ENCODE data around the gene C5orf15. TPM values are rescaled to one million over a fixed set of nuclear protein-coding genes. Genes with fewer than 3 reads are reported as not detected.
"Not testable (repeated sequence)": the region's sequence is repeated elsewhere in the genome, so short reads cannot be mapped to it uniquely, and the experiment has no call there.

The C5orf15 gene
- total RNA-seq, 1 donor from 2014 or later, result 165 TPM

DNA sequence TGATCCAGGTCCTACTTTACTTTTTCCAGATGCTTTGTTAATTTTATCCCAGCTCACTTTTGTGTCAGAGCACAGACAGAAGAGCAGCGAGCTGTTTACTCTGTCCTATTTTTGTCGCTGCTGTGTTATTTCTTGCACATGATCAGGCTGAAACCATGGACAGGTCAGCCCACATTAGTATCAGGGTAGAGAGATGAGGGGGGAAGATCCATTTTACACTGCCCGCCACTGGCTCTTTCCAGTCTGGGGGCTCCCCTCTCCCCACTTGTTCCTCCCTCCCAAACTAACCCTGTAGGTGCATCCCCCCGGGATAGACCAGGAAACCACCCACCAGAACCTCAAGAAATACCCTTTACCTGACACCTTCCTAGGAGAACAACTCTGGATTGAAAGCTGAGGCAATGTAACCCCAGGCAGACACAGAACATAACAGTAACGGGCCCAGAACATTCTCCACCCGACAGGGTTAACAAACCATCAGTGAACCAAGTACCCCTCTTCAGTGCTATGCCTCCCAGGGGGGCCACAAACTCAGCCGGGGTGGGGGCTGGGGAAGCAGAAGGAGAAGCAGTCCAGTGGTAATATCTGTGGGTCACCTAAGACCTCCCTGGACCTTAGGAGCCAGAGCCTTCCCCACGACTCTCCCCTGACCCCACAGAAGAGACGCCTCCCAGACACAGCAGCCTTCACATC lies 26.0 kb upstream of the C5orf15 start:
- no peak for DNase-seq (ENCODE audit: low read depth)

DNA sequence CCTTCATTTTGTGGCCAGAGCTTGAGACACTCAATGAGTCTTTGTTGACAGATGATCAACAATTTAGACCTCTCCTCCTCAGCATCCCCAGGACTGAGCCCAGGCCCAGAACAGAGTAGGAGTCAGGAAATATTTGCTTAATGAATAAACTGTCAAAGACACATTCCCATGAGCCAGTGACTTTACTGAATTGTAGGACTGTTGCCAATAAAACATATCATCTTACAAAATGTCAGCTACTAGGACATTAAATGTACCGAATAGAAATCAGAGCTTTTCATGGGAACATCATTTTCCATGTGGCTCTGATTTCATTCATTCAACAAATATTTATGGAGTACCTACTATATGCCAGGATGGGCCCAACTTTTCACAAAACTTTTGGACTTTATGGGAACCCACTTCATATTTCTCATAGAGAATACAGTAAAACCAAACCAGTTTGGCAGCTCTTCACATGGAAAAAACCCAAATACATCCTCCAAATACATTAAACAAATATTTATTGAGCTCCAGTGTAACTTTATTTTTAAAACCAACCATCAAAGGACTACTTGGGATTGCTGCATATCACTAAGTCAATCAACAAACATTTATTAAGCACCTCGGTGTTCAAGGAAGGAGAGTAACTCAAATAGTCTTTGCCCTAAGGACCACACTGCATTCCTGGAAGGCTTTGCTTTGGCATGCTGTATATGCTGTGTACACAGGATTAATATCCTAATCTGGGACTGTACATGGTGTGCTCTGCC lies 24.9 kb upstream of the C5orf15 start:
- DNase-seq (ENCODE audit: low read depth), result peak; percentile 56

DNA sequence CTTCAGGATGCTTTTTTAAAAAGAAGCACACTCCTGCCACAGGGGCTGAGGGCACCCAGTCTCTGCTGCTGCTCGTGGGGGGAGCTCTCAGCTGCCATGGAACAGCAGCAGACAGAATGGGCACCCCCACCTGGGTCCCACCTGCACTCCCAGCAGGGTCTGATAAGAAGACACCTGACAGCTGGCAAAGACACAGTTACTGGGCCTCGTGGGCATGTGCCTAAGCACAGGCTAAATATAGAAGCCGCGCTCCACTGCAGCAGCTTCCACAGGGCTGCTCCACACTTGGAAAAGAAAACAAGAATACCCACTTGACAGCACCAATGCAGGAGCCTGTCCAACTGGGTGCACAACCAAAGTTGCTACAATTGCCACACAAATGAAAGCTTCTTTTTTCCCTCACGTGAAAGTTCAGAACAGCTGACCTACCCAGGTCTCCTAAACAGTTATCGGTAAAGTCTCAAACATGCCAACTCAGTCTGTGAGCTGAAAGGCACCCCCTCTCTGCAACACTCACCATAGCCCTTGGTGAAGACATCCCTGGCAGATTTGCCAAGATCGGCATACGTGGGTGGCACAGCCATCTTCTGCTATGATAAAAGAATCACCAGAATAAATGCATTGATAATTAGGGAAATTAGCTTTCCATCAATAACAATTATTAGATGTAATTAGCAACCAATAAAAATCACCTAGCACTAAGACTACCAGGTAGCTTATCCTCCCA lies 24.2 kb upstream of the C5orf15 start:
- DNase-seq (ENCODE audit: low read depth), result no peak

DNA sequence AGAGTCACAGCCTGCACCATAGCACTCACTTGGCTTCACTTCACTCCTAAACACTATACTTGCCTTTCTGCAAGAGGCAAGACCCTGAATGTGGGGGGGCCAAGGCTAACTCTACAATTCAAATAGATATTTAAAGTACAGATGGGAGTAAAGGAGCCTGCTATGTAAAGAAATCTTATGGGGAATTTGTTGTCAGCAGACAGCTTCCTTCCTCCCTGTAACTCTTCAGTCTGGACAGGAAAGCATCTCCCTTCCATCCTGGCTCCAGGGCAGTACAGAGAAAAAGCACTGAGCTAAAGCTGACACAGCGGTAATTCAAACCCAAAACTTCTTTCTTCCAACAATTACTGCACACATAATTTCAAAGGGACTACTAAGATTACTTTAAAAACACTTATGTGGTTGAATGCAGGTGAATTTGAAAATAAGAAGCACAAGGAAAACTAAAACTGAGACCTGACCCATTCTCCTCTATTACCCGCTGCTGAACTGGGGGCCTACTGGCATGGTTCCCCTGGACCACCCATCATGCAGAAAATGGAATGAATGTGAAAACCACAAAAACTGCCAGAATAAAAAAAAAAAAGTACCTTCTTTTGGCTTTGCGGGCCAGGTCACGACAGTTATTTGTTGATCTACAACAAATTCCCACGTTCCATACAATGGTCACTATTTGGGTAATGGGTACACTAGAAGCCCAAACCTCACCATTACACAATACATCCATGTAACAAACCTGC lies 22.9 kb upstream of the C5orf15 start:
- DNase-seq (ENCODE audit: low read depth), result no peak

DNA sequence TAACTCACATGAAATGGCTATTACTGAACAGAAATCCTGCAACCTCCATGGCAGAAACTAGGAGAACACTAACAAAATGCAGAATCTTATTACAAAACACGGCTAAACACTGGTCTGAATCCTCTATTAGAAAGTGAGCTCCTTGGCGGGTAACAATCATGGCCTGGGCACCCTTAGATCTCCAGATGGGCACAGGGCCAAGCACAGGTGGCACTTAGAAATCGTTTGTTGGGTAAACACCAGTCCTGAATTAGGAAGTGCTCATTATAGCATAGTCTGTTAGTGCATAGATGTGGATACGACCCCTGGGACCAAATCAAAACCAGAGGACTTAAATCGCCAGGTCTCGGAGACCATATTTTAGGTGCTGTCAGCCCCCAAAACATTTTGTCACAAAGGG lies 22.0 kb upstream of the C5orf15 start:
- no peak for DNase-seq (ENCODE audit: low read depth)

DNA sequence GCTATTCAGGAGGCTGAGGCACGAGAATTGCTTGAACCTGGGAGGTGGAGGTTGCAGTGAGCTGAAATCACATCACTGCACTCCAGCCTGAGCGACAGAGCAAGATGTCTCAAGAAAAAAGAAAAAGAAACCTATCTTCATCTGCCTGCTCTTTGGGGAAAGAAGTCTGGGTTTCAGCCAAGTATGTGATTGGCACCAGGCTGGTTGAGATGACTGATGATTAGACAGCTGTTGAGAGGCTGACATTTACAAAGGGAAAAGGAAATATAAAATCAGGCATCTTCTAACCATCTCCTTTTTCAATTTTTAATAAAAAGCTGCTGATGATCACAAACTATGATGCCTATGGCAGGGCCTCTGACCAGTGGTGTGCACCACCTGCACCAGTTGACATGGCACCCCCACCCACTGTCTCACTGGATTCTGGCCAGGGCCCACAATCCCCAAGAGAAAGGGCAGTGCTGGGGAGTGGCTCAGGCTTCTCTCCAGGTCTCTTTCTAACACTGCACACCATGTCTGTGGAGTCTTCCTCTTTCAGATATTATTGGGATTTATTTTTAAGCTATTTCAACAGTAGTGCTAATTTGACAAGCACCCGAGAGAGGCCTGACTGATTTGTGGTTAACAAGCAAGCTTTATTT lies 17.2 kb upstream of the C5orf15 start:
- no peak for DNase-seq (ENCODE audit: low read depth)

DNA sequence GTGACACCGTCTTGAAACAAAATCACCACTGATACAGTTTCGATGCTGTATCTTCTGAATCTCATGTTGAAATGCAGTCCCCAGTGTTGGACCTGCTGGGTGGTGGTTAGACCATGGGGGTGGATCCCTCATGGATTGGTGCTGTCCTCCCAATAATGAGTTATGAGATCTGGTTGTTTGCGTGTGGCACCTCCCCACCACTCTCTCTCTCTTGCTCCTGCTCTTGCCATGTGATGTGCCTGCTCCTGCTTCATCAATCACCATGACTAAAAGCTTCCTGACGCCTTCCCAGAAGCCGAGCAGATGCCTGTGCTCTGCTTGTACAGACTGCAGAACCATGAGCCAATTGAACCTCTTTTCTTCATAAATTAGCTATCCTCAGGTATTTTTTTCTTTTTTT lies 15.2 kb upstream of the C5orf15 start:
- no peak for DNase-seq (ENCODE audit: low read depth)

DNA sequence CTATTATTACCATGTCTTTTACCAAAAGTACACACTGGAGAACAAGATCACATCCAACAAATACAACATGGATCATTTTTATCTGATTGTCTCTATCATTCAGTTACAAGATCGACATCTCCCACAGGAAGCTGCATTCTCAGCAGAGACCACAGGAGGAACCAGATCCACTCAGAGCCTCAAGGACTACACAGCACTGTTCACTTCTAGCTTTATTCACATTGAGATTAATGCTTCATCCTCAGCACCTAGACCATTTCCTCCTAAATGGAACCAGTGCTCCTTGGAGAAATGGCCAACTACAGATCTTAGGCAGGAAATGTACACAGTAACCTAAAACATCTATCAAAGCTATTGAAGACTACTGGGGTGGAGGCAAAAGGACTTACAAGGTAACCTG lies 13.3 kb upstream of the C5orf15 start:
- DNase-seq (ENCODE audit: low read depth), result no peak

DNA sequence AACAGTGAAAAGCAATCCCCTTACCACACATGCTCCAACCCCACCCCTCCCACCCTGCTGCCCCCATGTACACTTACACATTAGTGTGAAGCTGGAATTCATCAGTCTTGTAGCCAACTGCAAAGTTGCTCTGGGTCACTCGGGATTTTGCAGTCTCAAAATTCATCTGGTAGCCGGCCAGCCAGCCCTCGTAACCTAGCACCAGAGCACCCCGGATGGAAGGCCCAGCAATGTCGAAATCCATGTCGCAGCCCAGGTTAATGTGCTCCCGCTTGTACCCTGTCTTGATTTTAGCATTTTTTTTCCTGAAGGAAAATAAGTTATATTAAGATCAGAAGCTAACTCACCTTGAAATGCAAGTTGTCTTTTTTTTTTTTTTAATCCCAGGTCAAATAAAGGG lies 12.2 kb upstream of the C5orf15 start:
- no peak for DNase-seq (ENCODE audit: low read depth)

DNA sequence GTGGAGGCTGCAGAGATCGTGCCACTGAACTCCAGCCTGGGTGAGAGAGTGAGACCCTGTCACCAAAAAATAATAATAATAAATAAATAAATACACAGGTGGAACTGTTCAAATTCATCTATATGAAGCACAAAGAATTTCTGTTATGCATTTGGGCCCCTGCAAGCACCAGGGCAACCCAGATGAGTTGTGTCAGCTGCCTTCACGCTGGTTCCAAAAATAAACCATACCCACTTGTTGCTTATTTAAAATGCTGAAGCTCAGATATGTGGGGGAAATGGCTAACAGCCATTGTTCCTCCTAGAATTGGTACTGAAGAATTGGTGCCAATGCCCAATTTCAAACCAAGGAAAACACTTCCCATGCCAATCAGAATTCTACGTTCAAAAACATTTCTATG lies 10.5 kb upstream of the C5orf15 start:
- DNase-seq (ENCODE audit: low read depth), result no peak

DNA sequence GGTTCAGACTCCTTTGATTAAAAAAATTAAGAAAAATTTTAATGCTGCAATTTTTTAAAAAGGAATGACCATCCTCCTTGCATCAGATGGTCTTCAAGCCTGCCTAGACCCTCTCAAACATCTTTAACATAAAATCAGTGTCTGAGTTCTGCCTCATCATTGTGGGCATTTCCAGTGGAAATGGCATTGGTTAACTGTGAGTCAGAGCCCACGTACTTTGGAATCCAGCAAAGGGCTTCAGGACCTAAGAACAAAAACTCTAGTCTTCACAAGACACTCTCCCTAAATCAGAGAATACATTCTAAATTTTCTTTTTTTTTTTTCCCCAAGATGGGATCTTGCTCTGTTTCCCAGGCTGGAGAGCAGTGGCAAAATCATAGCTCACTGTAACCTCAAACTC lies 9.4 kb upstream of the C5orf15 start:
- peak; percentile 80 for DNase-seq (ENCODE audit: low read depth)

DNA sequence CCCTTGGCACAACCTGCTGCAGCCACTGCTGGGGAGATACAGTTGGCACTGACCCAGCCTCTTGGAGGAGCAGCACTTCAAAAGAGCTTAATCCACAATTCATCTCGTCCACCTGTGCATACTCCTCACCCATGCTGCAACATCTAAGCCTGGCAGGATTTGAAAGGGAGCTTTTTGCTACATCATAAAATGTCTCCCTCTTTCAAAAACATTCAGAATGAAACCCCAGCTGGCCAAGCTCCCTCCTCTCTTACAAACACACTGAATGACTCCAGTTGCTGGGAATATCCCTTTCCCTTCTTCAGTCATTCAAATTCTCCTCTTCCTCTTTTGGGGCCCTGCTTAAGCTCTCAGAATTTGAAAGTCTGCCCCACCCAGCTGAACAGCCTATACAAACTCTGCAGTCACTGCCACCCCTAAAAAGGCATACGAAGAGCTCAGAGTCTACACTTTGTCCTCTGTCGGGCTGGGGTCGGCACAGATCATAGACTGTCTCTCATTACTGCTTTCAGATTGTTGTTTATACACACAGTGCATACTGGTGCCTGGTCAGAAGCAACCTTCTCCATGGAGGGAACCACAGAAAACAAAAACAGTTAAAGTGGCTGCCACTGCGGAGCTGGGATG lies 8.8 kb upstream of the C5orf15 start:
- DNase-seq (ENCODE audit: low read depth), result no peak

DNA sequence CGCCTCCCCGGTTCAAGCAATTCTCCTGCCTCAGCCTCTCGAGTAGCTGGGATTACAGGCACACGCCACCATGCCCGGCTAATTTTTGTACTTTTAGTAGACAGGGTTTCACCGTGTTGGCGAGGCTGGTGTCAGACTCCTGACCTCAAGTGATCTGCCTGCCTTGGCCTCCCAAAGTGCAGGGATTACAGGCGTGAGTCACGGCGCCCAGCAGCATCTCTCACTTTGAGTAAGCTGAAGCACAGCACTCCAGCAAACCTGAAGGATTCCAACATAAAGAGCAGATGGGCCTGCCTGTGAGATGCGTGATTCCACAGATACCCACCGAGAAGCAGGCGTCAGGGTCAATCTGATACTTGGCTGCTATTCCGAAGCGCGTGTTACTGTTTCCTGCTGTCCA lies 7.1 kb upstream of the C5orf15 start:
- DNase-seq (ENCODE audit: low read depth), result not testable (repeated sequence)

DNA sequence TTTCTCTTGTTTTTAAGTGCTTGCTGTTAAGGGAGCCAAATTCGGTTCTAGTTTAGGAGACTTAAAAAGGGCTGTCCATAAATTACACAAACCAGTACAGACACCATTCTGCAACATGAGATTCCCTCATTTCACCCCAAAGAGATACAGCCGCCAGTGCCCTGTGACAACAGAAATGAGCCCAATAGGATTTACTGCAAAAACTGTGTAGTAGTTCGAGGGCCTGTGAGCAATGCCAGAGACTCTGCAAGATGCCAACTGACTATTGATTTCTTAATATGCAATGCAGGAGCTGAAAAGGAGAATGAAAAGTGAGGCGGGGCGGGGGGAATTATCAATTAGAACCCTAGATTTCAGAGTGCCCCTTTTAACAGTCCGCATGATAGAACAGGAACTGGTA lies 5.7 kb upstream of the C5orf15 start:
- no peak for DNase-seq (ENCODE audit: low read depth)

DNA sequence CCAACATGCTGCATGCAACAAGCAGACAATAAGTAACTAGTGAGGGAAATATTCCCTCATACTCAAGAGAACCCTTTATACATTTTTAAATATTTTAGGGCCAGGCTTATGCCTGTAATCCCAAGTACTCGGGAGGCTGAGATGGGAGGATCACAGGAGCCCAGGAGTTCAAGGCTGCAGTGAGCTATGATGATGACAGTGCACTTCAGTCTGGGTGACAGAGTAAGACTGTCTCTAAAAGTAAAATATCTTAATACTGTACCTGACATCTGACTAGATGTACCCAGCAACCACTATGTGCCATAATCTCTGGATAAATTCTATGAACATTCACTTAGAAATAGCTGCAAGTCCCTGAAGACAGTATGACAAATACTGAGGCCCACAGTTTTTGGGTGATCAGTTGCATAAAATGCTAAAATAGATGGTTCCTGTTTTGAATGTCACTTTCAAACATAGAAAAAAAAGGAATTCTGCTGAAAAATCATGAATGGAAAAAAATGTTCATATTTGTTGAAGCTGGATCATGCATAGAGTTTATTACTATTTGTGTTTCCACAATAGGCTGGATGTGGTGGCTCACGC lies 2.0 kb upstream of the C5orf15 start:
- no peak for DNase-seq (ENCODE audit: low read depth)

DNA sequence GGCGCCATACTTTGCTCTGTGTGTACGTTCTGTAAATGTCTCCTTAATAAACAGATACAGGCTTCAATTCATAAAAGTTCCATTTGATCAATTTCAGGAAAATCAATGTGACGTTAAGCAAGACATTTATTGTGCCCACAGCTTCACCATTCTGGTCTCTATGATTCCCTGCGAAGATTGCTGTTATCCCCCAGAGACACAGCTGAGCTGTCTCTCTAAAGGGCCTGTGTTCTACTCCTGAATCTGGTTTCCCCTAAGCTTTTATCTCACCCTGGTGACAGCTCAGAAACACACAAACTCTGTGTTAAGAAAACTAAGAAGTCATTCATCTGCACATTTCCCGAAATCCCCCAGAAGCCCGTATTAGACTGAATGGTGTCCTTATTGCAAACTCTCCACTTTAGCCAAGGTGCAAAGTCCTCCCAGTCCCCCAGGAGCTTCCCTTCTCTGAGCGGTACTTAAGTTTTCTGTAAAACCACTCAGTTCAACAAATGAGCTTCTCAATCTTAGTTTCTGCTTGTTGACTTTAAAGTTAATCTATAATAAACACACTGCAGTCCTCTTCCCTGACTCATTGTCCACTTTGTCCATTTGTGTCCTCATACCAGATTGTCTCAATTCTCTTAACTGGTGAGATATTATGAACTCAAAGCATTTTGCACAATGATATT lies 1.4 kb upstream of the C5orf15 start:
- peak; percentile 96 for DNase-seq (ENCODE audit: low read depth)

DNA sequence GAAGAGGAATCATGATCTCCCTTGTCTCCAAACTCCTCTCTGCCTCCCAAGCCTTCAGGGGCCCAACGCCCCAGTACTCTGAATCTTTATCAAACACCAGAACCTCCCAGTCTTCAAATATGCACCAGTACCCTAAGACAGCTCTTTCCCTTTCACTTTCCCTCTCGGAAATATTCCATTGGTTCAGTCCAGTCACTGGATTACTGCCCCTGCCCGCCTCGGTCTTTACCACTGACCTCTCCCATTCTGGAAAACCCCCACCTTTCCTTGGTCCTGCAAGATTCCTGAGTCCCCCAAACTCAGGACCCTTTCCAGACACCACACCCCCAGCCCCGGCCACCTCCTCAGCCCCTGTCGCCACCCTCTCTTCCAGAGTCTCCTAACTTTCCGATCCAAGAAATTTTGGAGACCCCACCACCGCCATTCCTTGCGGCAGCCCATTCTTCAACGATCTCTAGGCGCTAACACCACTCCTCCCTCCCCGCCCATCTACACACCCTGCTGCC lies 674 bp downstream of the C5orf15 start:
- DNase-seq (ENCODE audit: low read depth), result peak; percentile 54

DNA sequence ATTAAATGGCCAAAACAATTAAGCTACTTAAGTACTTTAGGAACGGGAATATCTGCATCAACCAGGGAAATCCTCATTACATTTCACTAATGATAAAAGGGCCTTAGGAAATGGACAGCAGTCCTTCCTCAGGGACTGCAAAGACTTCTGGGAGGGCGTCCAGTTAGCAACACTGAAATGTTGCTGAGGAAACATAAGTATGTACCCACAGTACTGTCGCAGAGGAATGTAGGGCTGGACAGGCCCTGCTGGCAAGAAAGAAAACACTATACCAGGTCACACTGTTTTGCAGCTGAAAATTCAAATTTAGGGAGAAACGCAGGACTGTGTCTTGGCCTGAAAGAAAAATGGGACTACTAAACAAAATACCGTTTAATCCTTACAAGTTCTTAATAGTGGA lies 1.3 kb downstream of the C5orf15 start:
- peak; percentile 41 for DNase-seq (ENCODE audit: low read depth)

DNA sequence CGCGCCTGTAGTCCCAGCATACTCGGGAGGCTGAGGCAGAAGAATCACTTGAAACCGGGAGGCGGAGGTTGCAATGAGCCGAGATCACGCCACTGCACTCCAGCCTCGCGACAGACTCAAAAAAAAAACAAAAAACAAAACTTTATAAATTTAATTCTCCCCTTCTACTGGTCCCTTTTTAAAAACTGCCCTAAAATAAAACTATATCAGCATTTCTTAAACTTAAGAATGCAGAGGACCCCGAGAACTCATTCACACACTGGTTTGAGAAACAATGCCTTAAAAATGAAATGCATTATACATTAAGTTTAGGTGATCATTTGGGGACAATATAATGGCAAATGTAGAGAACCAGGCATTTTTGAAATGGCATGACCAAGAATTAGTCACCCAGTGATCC lies 2.3 kb downstream of the C5orf15 start:
- no peak for DNase-seq (ENCODE audit: low read depth)

DNA sequence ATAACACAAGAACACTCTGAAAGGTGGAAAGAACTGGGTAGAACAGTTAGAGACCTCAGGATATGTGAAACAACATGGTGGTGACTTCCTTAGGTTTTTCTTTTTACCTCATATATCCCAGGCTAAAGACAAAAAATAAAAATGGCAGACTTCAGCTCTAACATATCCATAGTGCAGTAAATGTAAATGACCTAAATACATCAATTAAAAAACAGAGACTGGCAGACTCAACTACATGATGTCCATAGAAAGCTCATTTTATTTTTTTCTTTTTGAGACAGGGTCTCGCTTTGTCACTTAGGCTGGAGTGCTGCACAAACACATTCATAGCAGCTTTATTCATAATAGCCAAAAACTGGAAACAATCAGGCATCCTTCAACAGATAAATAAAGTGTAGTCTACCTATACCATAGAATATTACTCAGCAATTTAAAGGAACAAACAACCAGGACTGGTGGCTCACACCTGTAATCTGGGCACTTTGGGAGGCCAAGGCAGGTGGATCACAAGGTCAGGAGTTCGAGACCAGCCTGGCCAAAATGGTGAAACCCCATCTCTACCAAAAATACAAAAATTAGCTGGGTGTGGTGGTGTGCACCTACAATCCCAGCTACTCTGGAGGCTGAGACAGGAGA lies 4.8 kb downstream of the C5orf15 start:
- DNase-seq (ENCODE audit: low read depth), result no peak

Data from renal cortical epithelial cell (primary cell).